ENCODE results near the gene C3orf52.

Gene C3orf52

GRCh38 chr3:112136959-112137693 is 50.9 kb downstream of the C3orf52 start:
- DNase-seq, result peak; percentile 64

GRCh38 chr3:112137781-112138180 is 51.6 kb downstream of the C3orf52 start:
- no peak for DNase-seq

- DNase-seq, result no peak
Measured at GRCh38 chr3:112138219-112138969, 52.2 kb downstream of the C3orf52 start.

DNA sequence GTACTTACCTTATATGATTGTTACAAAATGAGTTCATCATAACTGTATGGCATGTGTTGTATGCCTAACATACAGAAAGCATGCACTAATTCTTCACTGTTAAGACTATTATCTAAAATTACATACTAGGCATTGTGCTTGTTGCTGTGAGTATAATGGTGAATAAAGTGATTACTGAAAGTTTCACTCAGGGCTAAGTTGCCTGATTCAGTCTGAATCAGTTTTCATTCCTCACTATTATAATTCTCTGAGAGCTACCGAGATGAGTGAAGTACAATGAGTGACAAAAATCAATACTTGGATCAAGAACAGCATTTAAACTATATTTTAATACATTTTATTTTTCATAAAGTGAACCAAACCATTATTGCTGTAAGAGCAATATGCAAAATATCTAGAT is 54.4 kb downstream of the C3orf52 start:
- DNase-seq, result no peak

DNA sequence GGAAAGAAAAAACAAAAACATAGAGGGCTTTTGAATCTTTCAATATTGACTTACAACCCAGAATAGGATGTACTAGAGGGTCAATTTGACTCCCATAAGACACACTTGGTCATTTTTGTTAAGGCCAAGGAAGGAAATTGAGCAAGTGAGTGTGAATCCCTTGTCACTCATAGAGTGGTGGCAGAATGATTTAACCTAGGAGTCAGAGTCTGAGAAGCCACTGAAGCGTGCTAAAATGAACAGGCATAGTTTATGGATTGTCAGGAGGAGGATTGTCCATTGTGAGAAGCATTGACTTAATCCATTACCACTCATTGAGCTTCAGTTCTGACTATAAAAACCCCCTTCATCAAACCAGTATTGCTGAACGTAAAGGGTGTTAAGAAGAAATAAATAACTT is 55.1 kb downstream of the C3orf52 start:
- DNase-seq, result no peak

- no peak for DNase-seq
Measured at GRCh38 chr3:112143251-112143650, 57.1 kb downstream of the C3orf52 start.

DNA sequence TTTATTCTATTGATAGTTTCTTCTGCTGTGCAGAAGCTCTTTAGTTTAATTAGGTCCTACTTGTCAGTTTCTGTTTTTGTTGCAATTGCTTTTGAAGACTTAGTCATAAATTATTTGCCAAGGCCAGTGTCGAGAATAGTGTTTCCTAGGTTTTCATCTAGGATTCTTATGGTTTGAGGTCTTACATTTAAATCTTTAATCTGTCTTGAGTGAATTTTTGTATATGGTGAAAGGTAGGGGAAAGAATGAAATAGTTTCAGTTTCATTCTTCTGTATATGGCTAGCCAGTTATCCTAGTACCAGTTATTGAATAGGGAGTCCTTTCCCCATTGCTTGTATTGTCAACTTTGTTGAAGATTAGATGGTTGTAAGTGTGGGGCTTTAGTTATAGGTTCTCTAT is 57.5 kb downstream of the C3orf52 start:
- no peak for DNase-seq

GRCh38 chr3:112149136-112149535 is 62.9 kb downstream of the C3orf52 start:
- DNase-seq, result no peak

GRCh38 chr3:112167758-112168157 is 81.6 kb downstream of the C3orf52 start:
- no peak for DNase-seq
